Spleen (tissue), 11 donors: ENCODE results near the gene ETV1. TPM values are rescaled to one million over a fixed set of nuclear protein-coding genes. Genes with fewer than 3 reads are reported as not detected.

Experiments
- DNase-seq: peaks from one replicate; pipeline ENCODE4 v3.0.0-alpha.2; 2020
- H3K27ac ChIP-seq, 8 donors: fragments of 200-600 bp; sonication (generic) in 7 of 8; 1 replicate in 4 of 8; 2 replicates in 4 of 8; pipeline versions ENCODE4 v1.5.0 to v1.8.0; 2016 to 2021; ENCODE audit warnings: inconsistent platforms in 4 of 8, mild to moderate bottlenecking in 4 of 8, moderate library complexity in 1 of 8
- H3K27me3 ChIP-seq, 7 donors: fragments of 200-600 bp; sonication (generic) in 6 of 7; replicated peaks in 1 of 7; 1 replicate in 4 of 7; 2 replicates in 3 of 7; pipeline versions ENCODE4 v1.5.0 to v1.8.0; 2016 to 2021; ENCODE audit warnings: inconsistent platforms in 3 of 7, mild to moderate bottlenecking in 1 of 7
- H3K36me3 ChIP-seq, 6 donors: fragments of 200-600 bp; sonication (generic) in 5 of 6; 1 replicate in 4 of 6; 2 replicates in 2 of 6; pipeline versions ENCODE4 v1.5.0 to v1.8.0; 2016 to 2021; ENCODE audit warnings: inconsistent platforms in 2 of 6
- H3K4me1 ChIP-seq, 6 donors: fragments of 200-600 bp; sonication (generic) in 5 of 6; 1 replicate in 3 of 6; 2 replicates in 3 of 6; pipeline versions ENCODE4 v1.5.0 to v1.8.0; 2016 to 2021; ENCODE audit warnings: inconsistent platforms in 3 of 6
- H3K4me3 ChIP-seq, 8 donors: fragments of 200-600 bp; sonication (generic) in 7 of 8; 1 replicate in 4 of 8; 2 replicates in 4 of 8; pipeline versions ENCODE4 v1.5.0 to v1.8.0; 2016 to 2021; ENCODE audit warnings: inconsistent platforms in 4 of 8, mild to moderate bottlenecking in 4 of 8, moderate library complexity in 2 of 8
- H3K9me3 ChIP-seq, 8 donors: fragments of 200-600 bp; sonication (generic) in 7 of 8; 1 replicate in 4 of 8; 2 replicates in 4 of 8; pipeline versions ENCODE4 v1.5.0 to v1.8.0; 2016 to 2021; ENCODE audit warnings: inconsistent platforms in 4 of 8
- POLR2A ChIP-seq, 3 donors: fragments of 450-650 bp; IDR thresholded peaks; one replicate each; pipeline ENCODE4 v1.5.1; 2017; ENCODE audit warnings: antibody characterized with exemption in 3 of 3, mild to moderate bottlenecking in 1 of 3
- POLR2AphosphoS5 ChIP-seq, 3 donors: sonication (generic); formaldehyde crosslinking; IDR thresholded peaks; one replicate each; pipeline ENCODE4 v1.5.1; 2017; ENCODE audit warnings: antibody characterized with exemption in 3 of 3
- WGBS, 5 donors: extraction: QIAGEN DNeasy Blood & Tissue Kit in 3 of 5; methylation state at CpG; one replicate each; pipeline versions ENCODE4 v1.1.5 to v1.1.7; 2013 to 2018; 5-methylcytosine and 5-hydroxymethylcytosine counted together
- intact Hi-C: fragments of 100-400 bp; cut with DNase I; formaldehyde crosslinking; loops from one replicate; pipeline ENCODE4 v1.15.0; 2023; ENCODE audit warnings: low total_unique reads
- polyA plus RNA-seq, 3 donors: library from polyadenylated mRNA; stranded (reverse); fragments of 200-250 nt; gene quantifications; one replicate each; pipeline ENCODE4 v1.2.1, GENCODE V29; 2013
- total RNA-seq, 7 donors: library from RNA; depleted of rRNA in 3 of 7; stranded (reverse); fragments of >200 nt in 3 of 7; fragmentation: NEBNext Ultra II Directional in 4 of 7; extraction: Animal tissue kit (Norgen Biotek cat#: 25700) in 4 of 7; gene quantifications; one replicate each; pipeline versions ENCODE4 v1.1.0 to v1.2.1, GENCODE V29; 2016 to 2021
- TF ChIP-seq, protein P1 (sequence below), 11 experiments: fragments of 200-600 bp in 7 of 11; fragments of 450-650 bp in 4 of 11; sonication (generic) in 4 of 11; IDR thresholded peaks in 8 of 11; conservative IDR thresholded peaks in 3 of 11; 1 replicate in 7 of 11; 2 replicates in 4 of 11; pipeline versions ENCODE4 v1.4.0 to v1.8.0; 2016 to 2021; ENCODE audit warnings: antibody characterized with exemption in 11 of 11, inconsistent platforms in 4 of 11, mild to moderate bottlenecking in 1 of 11
- donor health status: healthy with polysubstance abuse.
- donor health status: DM: no; HTN: no; CAD: no; lungs with moderate emphysema.
- donor health status: DM: no; HTN: no; CAD: no.
- donor health status: Bipolar disorder and iron deficiency.
- donor health status: healthy.
- donor health status: DM: no; HTN: no; CAD: no.
- donor health status: DM: yes; HTN: yes; CAD: no.

The ETV1 gene
- total and polyA plus RNA-seq, 10 donors = 1.5 to 20.0 (median 7.2) TPM

DNA sequence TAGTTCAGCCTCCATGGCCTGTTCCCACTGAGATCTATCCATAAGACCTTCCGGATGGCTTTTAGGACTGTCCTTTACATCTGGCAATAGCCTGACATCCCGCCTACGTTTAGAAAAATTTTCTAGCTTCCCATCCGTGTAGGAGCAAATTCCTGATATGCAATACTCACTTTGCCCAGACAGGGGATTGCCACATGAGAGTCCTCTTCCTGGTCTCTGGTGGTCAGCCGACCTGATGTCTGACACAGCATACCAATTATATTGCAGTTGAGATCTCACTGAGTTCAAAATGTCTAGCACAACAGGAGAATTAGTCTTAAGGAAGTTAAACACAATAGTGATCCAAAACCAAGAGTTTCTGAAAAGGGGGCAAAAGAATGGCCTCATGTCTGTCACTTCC is 9.4 kb upstream of the ETV1 start:
- intact Hi-C loops = no loop called here
- Histone ChIP-seq H3K27me3 (no peaks in the 10 kb centered on the region), H3K27ac (no peak overlapping the region), H3K9me3 (peaks cover 0 to 4% (median 0%) of the 10 kb centered on the region in 8 donors), H3K36me3 (no peaks in the 10 kb centered on the region), H3K4me1 (no peaks in the 10 kb centered on the region), H3K4me3 (no peak overlapping the region)
- DNase-seq = no peak
- WGBS, 5 donors = 68 to 88% (median 84%) methylated on average over 5 of the region's 5 CpGs
- TF ChIP-seq POLR2AphosphoS5 (IDR thresholded peaks at IDR 0.05) = no peak
- TF ChIP-seq POLR2A (IDR thresholded peaks at IDR 0.05) = no peak
- TF ChIP-seq, protein P1, sequence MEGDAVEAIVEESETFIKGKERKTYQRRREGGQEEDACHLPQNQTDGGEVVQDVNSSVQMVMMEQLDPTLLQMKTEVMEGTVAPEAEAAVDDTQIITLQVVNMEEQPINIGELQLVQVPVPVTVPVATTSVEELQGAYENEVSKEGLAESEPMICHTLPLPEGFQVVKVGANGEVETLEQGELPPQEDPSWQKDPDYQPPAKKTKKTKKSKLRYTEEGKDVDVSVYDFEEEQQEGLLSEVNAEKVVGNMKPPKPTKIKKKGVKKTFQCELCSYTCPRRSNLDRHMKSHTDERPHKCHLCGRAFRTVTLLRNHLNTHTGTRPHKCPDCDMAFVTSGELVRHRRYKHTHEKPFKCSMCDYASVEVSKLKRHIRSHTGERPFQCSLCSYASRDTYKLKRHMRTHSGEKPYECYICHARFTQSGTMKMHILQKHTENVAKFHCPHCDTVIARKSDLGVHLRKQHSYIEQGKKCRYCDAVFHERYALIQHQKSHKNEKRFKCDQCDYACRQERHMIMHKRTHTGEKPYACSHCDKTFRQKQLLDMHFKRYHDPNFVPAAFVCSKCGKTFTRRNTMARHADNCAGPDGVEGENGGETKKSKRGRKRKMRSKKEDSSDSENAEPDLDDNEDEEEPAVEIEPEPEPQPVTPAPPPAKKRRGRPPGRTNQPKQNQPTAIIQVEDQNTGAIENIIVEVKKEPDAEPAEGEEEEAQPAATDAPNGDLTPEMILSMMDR (IDR thresholded peaks at IDR 0.05 in 8 of 11, conservative IDR thresholded peaks at IDR 0.05 in 3 of 11) = no peak

DNA sequence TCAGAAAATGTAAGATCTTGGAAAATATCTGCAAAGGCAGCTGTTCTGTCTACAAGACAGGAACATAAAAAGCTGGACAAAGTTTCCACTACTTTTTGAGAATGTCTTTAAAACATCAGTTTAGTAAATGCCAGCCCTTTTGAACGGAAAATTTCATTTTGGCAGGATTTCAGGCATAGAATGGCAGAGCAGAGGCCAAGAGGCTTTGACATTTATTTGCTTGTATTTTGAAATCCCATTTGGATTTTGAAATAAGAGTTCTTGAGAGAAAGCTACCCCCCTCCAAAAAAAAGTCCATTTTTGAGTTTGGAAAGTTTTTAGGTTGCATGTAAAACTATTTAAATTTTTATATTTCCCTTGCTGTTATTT is 3.1 kb upstream of the ETV1 start:
- Histone ChIP-seq H3K27me3 (peaks cover 0 to 41% (median 11%) of the 10 kb centered on the region in 7 donors), H3K4me1 (peaks cover 3 to 38% (median 23%) of the 10 kb centered on the region in 6 donors), H3K4me3 (peak overlapping the region in 1 of 8 donors; percentile 83), H3K27ac (peak overlapping the region in 7 of 8 donors; percentile 74 to 88 (median 84)), H3K9me3 (no peaks in the 10 kb centered on the region), H3K36me3 (no peaks in the 10 kb centered on the region)
- intact Hi-C loops = no loop called here
- TF ChIP-seq POLR2AphosphoS5 (IDR thresholded peaks at IDR 0.05) (no peak), POLR2A (IDR thresholded peaks at IDR 0.05) (no peak)
- TF ChIP-seq, protein P1 (IDR thresholded peaks at IDR 0.05 in 8 of 11, conservative IDR thresholded peaks at IDR 0.05 in 3 of 11) = no peak
- no peak for DNase-seq
- WGBS, 5 donors = 67 to 82% (median 76%) methylated on average over 1 of the region's 1 CpG

- Histone ChIP-seq H3K27me3 (peaks cover 0 to 41% (median 11%) of the 10 kb centered on the region in 7 donors), H3K4me3 (peak overlapping the region in 7 of 8 donors; percentile 48 to 83 (median 58)), H3K9me3 (no peaks in the 10 kb centered on the region), H3K36me3 (no peaks in the 10 kb centered on the region), H3K4me1 (peaks cover 3 to 38% (median 23%) of the 10 kb centered on the region in 6 donors), H3K27ac (peak overlapping the region; percentile 48 to 88 (median 84))
- DNase-seq = no peak
- intact Hi-C loops = no loop called here
- TF ChIP-seq POLR2AphosphoS5 (IDR thresholded peaks at IDR 0.05) (no peak), POLR2A (IDR thresholded peaks at IDR 0.05) (no peak)
- TF ChIP-seq, protein P1 (IDR thresholded peaks at IDR 0.05 in 8 of 11, conservative IDR thresholded peaks at IDR 0.05 in 3 of 11) = no peak
- 62 to 75% (median 71%) methylated on average over 12 of the region's 12 CpGs for WGBS, 5 donors
These were observed 2.5 kb upstream of the ETV1 start for GRCh38 chr7:13991791-13992595.
